CD4-positive, alpha-beta T cell treated with Interleukin-17A for 1 hour (primary cell): ENCODE results near the gene ST3GAL5.
"Not testable (repeated sequence)": the region's sequence is repeated elsewhere in the genome, so short reads cannot be mapped to it uniquely, and the experiment has no call there.

Experiments used
- DNase-seq: peaks from one replicate; pipeline ENCODE4 v3.0.0-alpha.2; 2020

Gene ST3GAL5

GRCh38 chr2:85917887-85918795 is 29.4 kb upstream of the ST3GAL5 start:
- no peak for DNase-seq

DNA sequence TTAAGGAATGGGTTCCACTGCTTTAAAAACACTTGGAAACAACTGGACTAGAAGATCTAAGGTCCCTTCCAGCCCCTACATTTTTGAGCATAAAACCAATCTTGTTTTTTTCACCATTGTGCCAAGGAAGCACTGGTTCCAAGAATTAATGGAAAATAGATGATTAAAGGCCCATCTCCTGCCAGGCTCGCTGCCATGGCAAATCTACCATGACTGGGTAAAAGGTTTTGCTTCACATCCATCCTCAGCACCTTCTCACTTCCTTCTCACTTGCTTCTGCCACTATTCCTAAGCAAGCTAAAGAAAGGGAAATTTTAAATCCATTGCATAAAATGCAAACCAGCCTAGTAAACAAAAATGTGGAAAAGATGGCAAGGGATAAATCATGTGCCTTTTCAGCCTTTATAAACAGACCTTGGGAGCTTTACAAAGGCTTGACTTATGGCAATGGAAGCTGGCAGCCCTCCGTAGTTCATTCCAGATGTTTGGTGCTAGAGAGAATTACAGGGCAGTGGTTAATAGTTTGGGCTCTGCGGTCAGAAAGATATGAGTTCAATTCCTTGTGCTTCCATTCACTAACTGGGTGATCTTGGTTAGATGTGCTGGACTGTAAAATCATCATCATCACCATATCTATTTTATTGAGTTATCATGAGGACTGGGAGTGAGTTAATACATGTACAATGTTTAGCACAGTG is 27.0 kb upstream of the ST3GAL5 start:
- no peak for DNase-seq

- no peak for DNase-seq
These were observed 26.1 kb upstream of the ST3GAL5 start for GRCh38 chr2:85914922-85915321.

DNA sequence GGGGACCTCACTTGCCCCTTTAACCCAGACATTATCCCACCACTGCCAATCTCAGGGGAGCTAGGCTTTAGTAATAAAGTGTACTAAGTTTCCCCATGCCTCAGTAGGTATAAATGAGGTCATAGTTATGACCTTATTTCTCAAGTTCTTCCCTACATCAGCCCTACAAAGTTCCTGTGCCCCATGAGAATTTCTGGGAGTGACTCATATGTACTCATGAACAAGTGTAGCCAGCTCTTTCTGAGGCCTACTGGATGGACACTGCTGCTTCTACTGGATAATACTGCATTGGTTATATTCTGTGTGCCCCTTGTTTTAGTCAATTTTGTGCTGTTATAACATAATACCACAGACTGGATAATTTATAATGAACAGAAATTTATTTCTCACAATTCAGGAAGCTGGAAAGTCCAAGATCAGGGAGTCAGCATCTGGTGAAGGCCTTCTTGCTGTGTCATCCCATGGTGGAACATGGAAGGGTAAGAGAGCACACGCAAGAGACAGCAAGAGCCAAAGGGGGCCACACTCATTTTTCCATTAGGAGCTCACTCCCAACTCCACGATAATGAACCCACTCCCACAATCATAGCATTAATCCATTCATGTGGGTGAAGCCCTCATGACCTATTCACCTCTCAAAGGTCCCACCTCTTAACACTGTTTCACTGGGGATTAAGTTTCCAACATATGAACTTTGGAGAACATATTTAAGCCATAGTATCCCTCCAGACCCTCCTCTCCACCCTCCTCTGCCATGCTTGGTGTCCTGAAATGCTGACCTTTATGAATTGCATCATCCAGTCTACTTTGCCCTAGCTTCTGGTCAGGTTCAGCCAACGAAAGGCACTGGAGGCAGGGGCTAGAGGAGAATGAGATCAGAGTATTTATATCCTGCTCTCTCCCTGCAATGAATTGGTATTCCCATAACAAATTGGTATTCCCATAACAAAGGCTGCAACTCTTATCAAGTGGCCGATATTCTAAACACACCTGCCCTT is 25.4 kb upstream of the ST3GAL5 start:
- no peak for DNase-seq

- no peak for DNase-seq
These were observed 23.3 kb upstream of the ST3GAL5 start for GRCh38 chr2:85911814-85912692.

- no peak for DNase-seq
These were observed 22.3 kb upstream of the ST3GAL5 start for GRCh38 chr2:85911097-85911496.

DNA sequence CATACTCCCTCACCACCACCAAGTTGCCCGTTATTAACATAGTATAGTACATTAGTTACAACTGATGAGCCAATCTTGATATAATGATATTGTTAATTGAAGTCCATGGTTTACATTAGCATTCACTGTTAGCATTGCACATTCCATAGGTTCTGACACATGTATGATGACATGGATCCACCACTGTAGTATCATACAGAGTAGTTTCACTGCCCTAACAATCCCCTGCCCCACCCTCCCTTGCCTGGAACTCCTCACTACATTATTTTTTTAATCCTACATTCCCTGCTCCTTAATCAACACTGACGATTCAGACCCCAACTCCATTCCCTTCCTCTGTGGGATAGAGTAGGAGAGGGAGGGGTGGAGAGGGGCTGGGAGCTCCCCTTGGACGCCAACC is 20.2 kb upstream of the ST3GAL5 start:
- DNase-seq: no peak

GRCh38 chr2:85908506-85908905 is 19.7 kb upstream of the ST3GAL5 start:
- DNase-seq: no peak

DNA sequence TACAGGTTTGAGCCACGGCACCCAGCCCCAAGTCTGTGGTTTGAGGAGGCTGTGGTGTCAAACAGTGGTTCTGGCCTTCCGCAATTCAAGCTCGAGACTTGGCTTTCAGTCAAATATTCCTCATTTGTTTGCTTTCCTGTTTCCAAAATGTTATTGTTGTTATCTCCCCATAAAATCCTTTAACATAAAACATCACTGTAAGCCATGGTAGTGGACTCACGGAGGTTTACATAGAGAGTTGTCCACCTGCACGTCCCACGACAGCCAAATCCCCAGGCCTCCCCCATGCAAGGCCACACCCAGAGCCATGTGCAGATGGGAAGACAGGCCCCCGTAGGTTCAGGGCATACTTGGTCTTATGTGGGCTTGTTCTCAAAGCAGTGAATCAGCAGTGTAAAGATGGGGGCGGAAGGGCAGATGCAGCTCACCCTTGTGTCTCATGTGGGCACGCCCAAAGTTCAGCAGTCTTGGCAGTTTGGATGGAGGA is 18.9 kb upstream of the ST3GAL5 start:
- DNase-seq: no peak

- no peak for DNase-seq
These were observed 18.0 kb upstream of the ST3GAL5 start for GRCh38 chr2:85906748-85907147.

DNA sequence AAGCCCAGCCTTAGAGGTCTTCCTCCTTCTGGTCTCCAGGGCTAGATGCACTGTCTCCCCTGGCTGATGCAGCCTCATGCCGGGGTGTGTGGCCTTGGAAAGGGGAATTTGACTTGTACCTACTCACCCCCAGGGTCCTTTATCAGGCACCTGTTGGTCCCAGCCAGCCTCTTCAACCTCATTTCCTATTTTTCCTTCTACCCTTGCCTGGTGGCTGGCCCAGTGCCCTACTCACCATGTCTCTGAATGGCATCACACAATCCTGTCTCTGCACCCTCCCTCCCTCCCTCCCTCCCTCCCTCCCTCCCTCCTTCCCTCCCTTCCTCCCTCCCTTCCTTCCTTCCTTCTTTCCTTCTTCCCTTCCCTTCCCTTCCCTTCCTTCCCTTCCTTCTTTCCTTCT is 17.1 kb upstream of the ST3GAL5 start:
- no peak for DNase-seq

GRCh38 chr2:85905187-85905666 is 16.4 kb upstream of the ST3GAL5 start:
- DNase-seq: no peak

DNA sequence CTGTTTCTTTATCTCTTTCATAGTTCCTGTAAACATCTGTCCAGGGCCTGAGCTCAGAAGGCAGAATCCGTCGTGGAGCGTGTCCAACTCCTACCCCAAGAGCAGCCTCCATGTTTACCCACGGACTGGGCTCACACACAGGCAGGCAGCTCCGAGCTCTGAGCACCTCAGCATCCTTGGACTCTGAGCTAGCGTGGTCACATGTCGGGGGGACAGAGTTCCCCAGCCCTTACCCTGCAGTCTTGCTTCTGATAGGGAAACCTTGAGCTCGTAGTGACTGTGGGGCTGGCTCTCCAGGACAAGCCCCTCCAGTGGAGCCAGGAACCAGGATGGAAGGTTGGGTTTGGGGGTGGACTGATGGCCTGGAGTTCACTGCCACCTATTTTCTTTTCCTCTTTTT is 15.1 kb upstream of the ST3GAL5 start:
- DNase-seq: no peak

DNA sequence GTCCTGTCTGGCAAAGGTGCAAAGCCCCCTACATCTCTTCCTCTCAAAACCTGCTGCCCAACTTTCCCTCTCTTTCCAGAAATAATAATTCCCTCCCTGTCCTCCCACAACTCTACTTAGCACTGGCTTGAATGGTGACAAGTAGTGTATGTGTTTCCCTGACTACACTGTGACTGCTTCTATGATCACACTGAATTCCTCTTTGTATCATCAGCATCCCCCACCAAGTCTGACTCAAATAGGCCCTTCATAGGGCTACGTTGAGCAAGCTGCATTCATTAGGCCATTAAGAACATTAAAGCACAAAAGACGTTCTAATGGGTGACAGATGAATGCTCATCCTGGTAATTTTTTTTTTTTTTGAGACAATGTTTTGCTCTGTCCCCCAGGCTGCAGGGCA is 13.7 kb upstream of the ST3GAL5 start:
- no peak for DNase-seq

- DNase-seq: no peak
These were observed 12.4 kb upstream of the ST3GAL5 start for GRCh38 chr2:85901155-85901554.

DNA sequence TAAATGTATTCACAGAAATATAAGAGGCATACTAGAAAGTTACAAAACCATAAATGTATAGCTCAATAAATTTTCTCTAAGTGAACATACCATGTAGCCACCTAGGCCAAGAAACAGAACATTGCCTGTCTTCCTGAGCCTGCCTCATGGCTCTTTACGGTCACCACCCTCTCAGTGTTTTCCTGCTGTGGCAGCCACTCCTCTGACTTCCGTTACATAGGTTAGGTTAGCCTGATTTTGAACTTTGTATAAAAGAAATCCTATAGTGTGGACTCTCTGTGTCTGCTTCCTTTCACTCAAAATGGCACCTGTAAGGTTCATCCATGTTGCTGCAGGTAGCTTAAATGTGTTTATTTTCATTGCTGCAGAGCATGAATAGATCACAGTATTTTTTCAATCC is 11.6 kb upstream of the ST3GAL5 start:
- DNase-seq: no peak

GRCh38 chr2:85899849-85900248 is 11.1 kb upstream of the ST3GAL5 start:
- no peak for DNase-seq

- no peak for DNase-seq
These were observed 10.5 kb upstream of the ST3GAL5 start for GRCh38 chr2:85899284-85899683.

DNA sequence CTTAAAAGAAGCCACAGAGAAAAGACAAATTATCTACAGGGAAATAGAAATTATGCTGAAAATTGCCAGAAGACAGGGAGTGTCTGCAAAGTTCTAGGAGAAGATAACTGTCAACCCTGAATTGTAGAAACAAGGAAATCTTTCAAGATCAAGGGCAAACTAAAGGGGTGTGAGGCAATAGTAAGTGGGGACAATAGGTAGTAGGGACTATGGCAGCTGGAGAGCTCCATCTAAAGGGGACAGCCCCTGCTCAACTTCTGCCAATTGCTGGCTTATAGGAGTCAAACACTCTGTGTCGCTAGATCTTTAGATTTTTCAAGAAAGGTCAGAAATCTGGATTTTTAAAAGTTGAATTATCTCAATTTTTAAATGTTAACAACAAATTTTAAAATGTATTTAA is 10.1 kb upstream of the ST3GAL5 start:
- DNase-seq: no peak

DNA sequence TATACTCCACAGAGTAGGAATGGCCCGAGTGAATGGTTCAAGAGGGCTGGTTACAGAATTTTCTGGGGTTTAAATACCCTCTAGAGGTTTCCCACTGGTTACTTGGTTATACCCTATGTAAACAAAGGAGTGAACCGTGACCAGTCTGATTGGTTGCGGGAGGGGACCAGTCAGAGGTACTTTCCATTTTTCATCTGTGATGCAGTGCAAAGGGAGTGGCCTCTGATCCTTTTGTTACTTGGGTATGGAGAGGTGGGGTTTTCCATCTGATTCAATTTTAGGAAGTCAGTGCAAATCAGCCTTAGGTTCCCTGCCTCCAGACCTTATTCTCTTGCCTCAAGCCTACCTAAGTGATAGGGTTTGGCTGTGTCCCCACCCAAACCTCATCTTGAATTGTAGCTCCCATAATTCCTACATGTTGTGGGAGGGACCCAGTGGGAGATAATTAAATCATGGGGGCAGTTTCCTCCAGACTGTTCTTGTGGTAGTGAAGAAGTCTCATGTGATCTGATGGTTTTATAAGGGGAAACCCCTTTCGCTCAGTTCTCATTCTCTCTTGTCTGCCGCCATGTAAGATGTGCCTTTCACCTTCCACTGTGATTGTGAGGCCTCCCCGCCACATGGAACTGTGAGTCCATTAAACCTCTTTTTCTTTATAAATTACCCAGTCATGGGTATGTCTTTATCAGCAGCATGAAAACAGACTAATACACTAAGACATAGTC is 5.9 kb upstream of the ST3GAL5 start:
- not testable (repeated sequence) for DNase-seq
